Astrocyte (in vitro differentiated cells and primary cell): ENCODE measurements around the gene BCL2. TPM values are rescaled to one million over a fixed set of nuclear protein-coding genes. Genes with fewer than 3 reads are reported as not detected.

ENCODE experiments used
- DNase-seq: peaks from one replicate; pipeline ENCODE4 v3.0.0-alpha.2; 2010; ENCODE audit warnings: low read depth
- FAIRE-seq: peaks from 2 replicates; lab custom pipeline; 2011; peaks lifted over from hg19 to GRCh38; lab: Jason Lieb, UNC
- H2AFZ ChIP-seq: 2 replicates; pipeline ENCODE4 v1.6.0; 2012; ENCODE audit warnings: low read depth, low read length, inconsistent platforms
- H3K27ac ChIP-seq: 2 replicates; pipeline ENCODE4 v1.5.1; 2011; ENCODE audit warnings: low read depth, low read length, inconsistent platforms
- H3K27me3 ChIP-seq: 2 replicates; pipeline ENCODE4 v1.6.0; 2011; ENCODE audit warnings: low read length, inconsistent platforms; ENCODE audit not compliant: insufficient read depth
- H3K36me3 ChIP-seq: 2 replicates; pipeline ENCODE4 v1.5.1; 2011; ENCODE audit warnings: low read length, inconsistent platforms; ENCODE audit not compliant: insufficient read depth
- H3K4me1 ChIP-seq: 2 replicates; pipeline ENCODE4 v1.5.1; 2011; ENCODE audit warnings: low read length, inconsistent platforms; ENCODE audit not compliant: insufficient read depth
- H3K4me2 ChIP-seq: 2 replicates; pipeline ENCODE4 v1.6.0; 2012; ENCODE audit warnings: low read length, inconsistent platforms
- H3K4me3 ChIP-seq: 2 replicates; pipeline ENCODE4 v1.5.1; 2011; ENCODE audit warnings: low read depth, mild to moderate bottlenecking, low read length, inconsistent platforms; ENCODE audit not compliant: insufficient read depth
- H3K79me2 ChIP-seq: 2 replicates; pipeline ENCODE4 v1.6.0; 2012; ENCODE audit warnings: mild to moderate bottlenecking, low read length, inconsistent platforms; ENCODE audit not compliant: insufficient read depth
- H3K9ac ChIP-seq: 2 replicates; pipeline ENCODE4 v1.6.0; 2012; ENCODE audit warnings: mild to moderate bottlenecking, low read length, inconsistent platforms
- H3K9me3 ChIP-seq: 2 replicates; pipeline ENCODE4 v1.5.1; 2012; ENCODE audit warnings: low read depth, mild to moderate bottlenecking, low read length, inconsistent platforms; ENCODE audit not compliant: insufficient read depth
- H4K20me1 ChIP-seq: 2 replicates; pipeline ENCODE4 v1.6.0; 2012; ENCODE audit warnings: low read length, inconsistent platforms; ENCODE audit not compliant: insufficient read depth
- H3K27ac Mint-ChIP-seq: one replicate; pipeline ENCODE4 v1.8.0; 2021; ENCODE audit warnings: mild to moderate bottlenecking, mixed read lengths; ENCODE audit not compliant: unreplicated experiment
- H3K27me3 Mint-ChIP-seq: one replicate; pipeline ENCODE4 v1.8.0; 2021; ENCODE audit warnings: low read depth, mixed read lengths; ENCODE audit not compliant: unreplicated experiment
- H3K36me3 Mint-ChIP-seq: one replicate; pipeline ENCODE4 v1.8.0; 2021; ENCODE audit warnings: low read depth, mixed read lengths; ENCODE audit not compliant: unreplicated experiment
- H3K4me1 Mint-ChIP-seq: one replicate; pipeline ENCODE4 v1.8.0; 2021; ENCODE audit warnings: low read depth, mixed read lengths; ENCODE audit not compliant: unreplicated experiment
- H3K4me3 Mint-ChIP-seq: one replicate; pipeline ENCODE4 v1.8.0; 2021; ENCODE audit warnings: mild to moderate bottlenecking, moderate library complexity, mixed read lengths; ENCODE audit not compliant: unreplicated experiment
- H3K9me3 Mint-ChIP-seq: one replicate; pipeline ENCODE4 v1.8.0; 2021; ENCODE audit warnings: mild to moderate bottlenecking, mixed read lengths; ENCODE audit not compliant: unreplicated experiment
- EZH2 ChIP-seq: IDR thresholded peaks from 2 replicates; pipeline ENCODE4 v1.6.1; 2012; ENCODE audit warnings: mild to moderate bottlenecking, low read length, inconsistent platforms; ENCODE audit not compliant: insufficient read depth
- total RNA-seq: library from RNA; stranded (reverse); gene quantifications from 2 replicates; pipeline ENCODE4 v1.2.1, GENCODE V29; 2021
- TF ChIP-seq, protein P1 (sequence below): IDR thresholded peaks from 2 replicates; pipeline ENCODE4 v1.5.1; 2011; ENCODE audit warnings: low read depth, mild to moderate bottlenecking, inconsistent platforms, low read length, moderate library complexity; ENCODE audit not compliant: insufficient read depth

BCL2 gene
- total RNA-seq, 1 donor from 2014 or later, result 1.7 TPM

DNA sequence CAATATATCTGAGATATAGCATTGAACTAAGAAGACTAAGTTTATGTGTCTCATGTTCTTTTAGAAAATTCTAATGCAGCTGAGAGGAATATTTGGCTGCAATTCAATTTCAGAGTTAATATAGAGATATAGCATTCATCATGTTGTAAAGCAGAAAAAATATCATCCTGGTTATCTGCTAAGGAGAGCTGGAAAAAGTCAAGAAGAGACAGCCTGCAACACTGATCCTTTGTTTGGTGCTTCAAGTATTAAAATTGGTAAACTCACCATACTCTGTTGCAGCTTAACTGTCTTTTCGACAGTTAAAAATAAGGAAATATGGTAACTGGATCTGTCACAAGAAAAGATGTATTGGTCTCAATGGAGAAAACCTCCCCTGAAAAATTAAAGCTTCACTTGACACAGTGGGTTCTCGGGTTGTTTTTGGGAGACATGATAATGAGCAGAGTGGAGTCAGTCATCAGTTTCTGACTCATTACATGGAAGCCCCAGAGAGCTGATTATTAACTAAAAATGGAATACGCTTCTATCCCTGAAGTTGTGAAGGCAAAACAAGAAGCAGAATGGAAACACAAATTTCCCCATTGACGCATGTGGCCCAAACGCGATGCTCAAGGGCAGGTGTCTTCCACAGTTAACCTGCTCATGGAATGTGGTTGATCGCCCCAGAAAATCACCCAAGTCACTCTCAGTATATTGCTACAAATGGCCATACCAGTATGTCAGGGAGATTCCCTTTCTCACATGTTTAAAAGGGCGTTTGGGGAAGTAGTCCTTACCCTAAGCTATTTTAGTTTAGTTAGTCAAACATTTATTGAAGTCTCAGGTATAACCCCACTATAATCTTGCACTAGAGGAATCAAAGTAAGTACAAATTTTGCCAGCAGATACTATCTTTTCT lies 8.2 kb downstream of the BCL2 start:
- Histone ChIP-seq H3K27me3 (no peaks in the 10 kb centered on the region), H3K27ac (no peak overlapping the region), H2AFZ (no peak overlapping the region), H3K9me3 (no peaks in the 10 kb centered on the region), H3K4me1 (no peaks in the 10 kb centered on the region), H3K9ac (no peak overlapping the region), H3K36me3 (no peaks in the 10 kb centered on the region), H3K4me2 (no peak overlapping the region), H3K79me2 (no peaks in the 10 kb centered on the region), H4K20me1 (no peaks in the 10 kb centered on the region), H3K4me3 (no peak overlapping the region)
- TF ChIP-seq, protein P1, sequence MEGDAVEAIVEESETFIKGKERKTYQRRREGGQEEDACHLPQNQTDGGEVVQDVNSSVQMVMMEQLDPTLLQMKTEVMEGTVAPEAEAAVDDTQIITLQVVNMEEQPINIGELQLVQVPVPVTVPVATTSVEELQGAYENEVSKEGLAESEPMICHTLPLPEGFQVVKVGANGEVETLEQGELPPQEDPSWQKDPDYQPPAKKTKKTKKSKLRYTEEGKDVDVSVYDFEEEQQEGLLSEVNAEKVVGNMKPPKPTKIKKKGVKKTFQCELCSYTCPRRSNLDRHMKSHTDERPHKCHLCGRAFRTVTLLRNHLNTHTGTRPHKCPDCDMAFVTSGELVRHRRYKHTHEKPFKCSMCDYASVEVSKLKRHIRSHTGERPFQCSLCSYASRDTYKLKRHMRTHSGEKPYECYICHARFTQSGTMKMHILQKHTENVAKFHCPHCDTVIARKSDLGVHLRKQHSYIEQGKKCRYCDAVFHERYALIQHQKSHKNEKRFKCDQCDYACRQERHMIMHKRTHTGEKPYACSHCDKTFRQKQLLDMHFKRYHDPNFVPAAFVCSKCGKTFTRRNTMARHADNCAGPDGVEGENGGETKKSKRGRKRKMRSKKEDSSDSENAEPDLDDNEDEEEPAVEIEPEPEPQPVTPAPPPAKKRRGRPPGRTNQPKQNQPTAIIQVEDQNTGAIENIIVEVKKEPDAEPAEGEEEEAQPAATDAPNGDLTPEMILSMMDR, result no peak
- no peak for TF ChIP-seq EZH2
- no peaks in the 10 kb centered on the region for H3K9me3 Mint-ChIP-seq
- peaks cover 4% of the 10 kb centered on the region for H3K27me3 Mint-ChIP-seq
- no peaks in the 10 kb centered on the region for H3K36me3 Mint-ChIP-seq
- FAIRE-seq (no peak), DNase-seq (no peak)
- H3K4me3 Mint-ChIP-seq, result no peak overlapping the region
- H3K4me1 Mint-ChIP-seq, result peaks cover 22% of the 10 kb centered on the region
- no peak overlapping the region for H3K27ac Mint-ChIP-seq

DNA sequence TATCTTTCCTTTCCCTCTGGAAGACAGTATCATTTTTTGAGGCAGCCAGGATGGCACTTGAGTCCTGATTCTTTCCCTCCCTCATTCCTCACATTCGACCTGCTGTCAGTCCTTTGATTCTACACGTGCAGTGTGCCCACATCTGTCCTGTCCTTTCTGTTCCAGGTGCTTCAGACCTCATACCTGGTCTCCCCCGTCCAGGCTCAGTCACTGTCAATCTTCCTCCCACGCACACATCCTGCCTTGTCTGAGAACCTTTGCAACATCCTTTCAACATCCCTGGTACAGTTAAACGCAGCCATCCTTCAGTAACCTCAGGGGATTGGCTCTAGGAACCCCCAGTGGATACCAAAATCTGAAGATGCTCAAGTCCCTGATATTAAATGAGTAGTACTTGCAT lies 10.1 kb downstream of the BCL2 start:
- H3K4me1 ChIP-seq, result no peaks in the 10 kb centered on the region
- no peak overlapping the region for H3K27ac ChIP-seq
- no peak overlapping the region for H3K9ac ChIP-seq
- no peak for FAIRE-seq
- Mint-ChIP-seq H3K27me3 (peaks cover 4% of the 10 kb centered on the region), H3K27ac (no peak overlapping the region), H3K9me3 (no peaks in the 10 kb centered on the region), H3K4me3 (no peak overlapping the region), H3K4me1 (peaks cover 22% of the 10 kb centered on the region), H3K36me3 (no peaks in the 10 kb centered on the region)
- no peaks in the 10 kb centered on the region for H4K20me1 ChIP-seq
- no peak overlapping the region for H3K4me3 ChIP-seq
- no peaks in the 10 kb centered on the region for H3K9me3 ChIP-seq
- H2AFZ ChIP-seq, result no peak overlapping the region
- no peak overlapping the region for H3K4me2 ChIP-seq
- DNase-seq, result no peak
- no peaks in the 10 kb centered on the region for H3K27me3 ChIP-seq
- TF ChIP-seq, protein P1, result no peak
- TF ChIP-seq EZH2, result no peak
- H3K36me3 ChIP-seq, result no peaks in the 10 kb centered on the region
- H3K79me2 ChIP-seq, result no peaks in the 10 kb centered on the region
